GM21825 (cell line): ENCODE measurements around the gene DNASE2.

Experiments used
- ATAC-seq: cut with Tn5 transposase; IDR thresholded peaks from one replicate; pipeline ENCODE4 v1.9.1; 2021; ENCODE audit warnings: mild to moderate bottlenecking, moderate library complexity; ENCODE audit not compliant: unreplicated experiment

DNASE2 gene

DNA sequence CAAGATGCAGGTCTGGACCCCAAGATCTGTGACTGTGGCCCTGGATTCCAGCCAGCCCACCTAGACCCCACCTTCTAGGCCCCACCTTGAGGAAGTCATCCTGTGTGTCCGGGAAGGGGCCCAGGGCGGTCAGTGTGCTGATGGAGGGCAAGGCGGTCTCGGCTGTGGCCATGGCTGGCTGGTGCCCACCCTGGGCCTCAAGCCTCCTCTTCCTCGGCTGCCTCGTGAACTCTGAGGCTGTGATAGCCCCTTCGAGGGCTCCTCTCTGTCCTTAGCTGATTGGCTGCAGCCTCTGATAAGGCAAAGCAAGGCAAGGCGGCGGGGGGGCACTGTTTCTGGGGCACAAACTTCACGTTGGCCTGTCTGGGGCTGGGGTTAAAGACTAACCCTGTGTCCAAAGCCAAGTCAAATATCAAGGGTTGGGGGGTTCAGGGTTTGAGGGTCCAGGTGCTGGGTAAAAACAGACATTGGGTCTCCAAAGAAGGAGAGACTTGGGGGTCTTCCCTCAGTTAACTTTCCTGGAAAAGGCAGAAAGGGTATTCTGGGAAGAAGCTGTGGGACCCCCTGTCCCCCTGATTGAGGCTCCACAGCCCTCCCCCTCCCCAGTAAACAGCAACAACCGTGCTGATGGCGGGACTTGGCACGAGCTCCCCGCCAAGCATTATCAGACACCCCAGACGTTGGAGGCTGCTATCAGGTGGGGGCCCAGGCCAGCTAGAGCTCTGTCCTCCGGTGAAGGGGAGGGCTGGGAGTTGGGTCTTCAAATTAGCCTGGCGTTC is 5.9 kb upstream of the DNASE2 start, which contains the start of gene KLF1:
TSS of gene KLF1 (minus strand) at position 233 of the 779 bp plus-strand sequence. CDS start at position 172, 61 bp downstream.
- ATAC-seq: no peak

DNA sequence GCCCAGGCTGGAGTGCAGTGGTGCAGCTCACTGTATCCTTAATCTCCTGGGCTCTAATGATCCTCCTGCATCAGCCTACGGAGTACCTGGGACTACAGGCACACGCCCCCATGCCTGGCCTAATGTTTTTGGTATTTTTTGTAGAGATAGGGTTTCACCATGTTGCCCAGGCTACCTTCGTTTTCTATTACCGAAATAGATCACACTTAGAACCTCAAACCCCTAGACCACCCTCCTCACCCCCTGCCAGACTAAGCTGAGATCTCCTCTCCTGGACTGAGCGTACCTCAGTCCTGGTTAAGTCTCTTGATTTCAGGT is 5.4 kb upstream of the DNASE2 start:
- ATAC-seq: no peak

- no peak for ATAC-seq
These were observed 4.8 kb upstream of the DNASE2 start for GRCh38 chr19:12885749-12886650.

DNA sequence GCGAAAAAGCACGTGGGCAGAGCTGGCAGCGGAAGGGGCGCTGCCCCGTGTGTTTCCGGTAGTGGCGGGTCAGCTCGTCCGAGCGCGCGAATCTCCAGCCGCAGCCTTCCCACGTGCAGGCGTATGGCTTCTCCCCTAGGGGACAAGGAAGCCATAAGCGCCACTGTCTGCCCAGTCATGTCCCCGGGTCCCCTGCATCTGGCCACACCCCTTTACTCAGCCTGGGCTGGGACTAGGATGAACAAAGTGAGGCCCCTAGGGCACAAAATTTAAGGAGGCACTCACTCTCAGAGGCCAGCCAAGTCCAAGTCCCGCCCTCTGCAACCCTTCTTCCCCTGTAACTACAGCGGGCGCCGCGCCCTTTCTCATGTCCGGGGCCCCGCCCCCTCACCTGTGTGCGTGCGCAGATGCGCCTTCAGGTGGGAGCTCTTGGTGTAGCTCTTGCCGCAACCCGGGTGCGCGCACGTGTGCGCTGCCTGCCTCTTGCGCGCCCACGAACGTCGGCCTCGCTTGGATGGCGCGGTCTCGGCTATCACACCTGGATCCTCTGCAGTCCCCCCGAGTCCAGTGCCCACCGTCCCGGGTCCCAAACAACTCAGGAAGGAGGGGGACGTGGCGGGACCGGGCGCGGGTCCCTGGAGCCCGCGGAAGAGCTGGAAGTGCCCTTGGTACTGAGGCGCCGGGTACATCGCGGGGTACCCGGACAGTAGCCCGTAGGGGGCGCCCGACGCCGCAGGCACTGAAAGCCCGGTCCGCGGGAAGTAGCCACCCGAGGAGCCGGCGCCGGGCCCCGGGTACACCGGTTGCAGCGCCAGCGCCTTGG is 3.9 kb upstream of the DNASE2 start:
- no peak for ATAC-seq

GRCh38 chr19:12884627-12884925 is 3.3 kb upstream of the DNASE2 start:
- no peak for ATAC-seq

DNA sequence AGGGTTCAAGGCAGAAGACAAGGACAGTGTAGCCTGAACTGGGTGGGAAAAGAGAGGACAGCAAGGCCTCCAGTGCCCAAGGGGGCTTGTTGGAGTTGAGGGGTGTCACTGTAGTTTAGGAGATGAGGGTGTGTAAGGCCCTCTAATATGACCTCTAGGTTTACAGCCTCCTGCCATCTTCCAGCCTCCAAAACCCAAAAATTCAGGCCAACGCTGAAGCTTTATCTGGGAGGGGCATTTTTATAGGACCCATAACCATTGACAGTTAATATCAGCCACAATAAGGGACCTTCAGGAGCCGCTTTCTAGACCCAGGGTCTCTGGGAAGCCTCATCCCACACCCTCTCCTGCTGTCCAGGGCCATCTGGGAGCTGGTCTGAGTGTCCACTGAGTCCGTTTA is 3.0 kb upstream of the DNASE2 start:
- ATAC-seq: no peak

- ATAC-seq: no peak
These were observed 1.3 kb upstream of the DNASE2 start for GRCh38 chr19:12882589-12882988.

DNA sequence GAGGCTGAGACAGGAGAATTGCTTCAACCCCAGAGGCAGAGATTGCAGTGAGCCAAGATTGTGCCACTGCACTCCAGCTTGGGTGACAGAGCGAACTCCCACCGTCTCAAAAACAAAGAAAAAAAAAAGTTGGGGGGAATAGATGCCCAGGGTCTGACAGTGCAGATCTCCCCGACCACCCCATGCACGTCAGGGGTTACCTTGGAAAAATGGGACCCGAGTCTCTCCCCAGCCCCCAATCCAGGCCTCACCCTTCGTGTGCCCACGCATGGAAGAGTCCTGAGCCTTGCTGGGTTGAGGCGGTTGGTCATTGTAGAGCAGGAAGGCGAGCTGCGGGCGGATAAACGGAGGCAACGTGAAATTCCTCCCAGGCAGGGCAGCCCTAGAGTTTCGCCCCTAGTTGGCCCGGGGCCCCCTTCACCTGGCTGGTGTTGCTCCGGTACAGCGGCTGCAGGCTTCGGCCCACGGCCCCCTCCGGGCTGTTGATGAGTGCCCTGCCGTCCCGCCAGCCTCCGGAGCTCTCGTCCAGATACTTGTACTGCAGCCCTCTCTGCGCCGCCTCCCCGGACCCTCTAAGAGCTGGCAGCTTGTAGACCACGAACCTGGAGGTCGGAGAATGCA is 588 bp downstream of the DNASE2 start:
- ATAC-seq: no peak

- no peak for ATAC-seq
These were observed 6.2 kb downstream of the DNASE2 start for GRCh38 chr19:12875086-12875485.

DNA sequence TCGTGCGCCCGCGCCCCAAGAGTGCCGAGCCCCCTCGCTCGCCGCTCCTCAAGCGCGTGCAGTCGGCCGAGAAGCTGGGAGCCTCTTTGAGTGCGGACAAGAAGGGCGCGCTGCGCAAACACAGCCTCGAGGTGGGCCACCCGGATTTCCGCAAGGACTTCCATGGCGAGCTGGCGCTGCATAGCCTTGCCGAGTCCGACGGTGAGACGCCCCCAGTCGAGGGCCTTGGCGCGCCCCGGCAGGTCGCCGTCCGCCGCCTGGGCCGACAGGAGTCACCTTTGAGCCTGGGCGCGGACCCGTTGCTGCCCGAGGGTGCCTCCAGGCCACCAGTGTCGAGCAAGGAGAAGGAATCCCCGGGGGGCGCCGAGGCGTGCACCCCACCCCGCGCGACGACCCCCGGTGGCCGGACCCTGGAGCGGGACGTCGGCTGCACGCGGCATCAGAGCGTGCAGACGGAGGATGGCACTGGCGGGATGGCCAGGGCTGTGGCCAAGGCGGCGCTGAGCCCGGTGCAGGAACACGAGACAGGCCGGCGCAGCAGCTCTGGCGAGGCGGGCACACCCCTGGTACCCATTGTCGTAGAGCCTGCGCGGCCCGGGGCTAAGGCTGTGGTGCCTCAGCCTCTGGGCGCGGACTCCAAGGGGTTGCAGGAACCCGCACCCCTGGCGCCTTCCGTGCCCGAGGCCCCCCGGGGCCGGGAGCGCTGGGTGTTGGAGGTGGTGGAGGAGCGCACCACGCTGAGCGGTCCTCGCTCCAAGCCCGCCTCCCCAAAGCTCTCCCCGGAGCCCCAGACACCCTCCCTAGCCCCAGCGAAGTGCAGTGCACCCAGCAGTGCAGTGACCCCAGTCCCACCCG is 7.1 kb downstream of the DNASE2 start:
- ATAC-seq: no peak

GRCh38 chr19:12872941-12873890 is 8.0 kb downstream of the DNASE2 start:
- ATAC-seq: no peak

DNA sequence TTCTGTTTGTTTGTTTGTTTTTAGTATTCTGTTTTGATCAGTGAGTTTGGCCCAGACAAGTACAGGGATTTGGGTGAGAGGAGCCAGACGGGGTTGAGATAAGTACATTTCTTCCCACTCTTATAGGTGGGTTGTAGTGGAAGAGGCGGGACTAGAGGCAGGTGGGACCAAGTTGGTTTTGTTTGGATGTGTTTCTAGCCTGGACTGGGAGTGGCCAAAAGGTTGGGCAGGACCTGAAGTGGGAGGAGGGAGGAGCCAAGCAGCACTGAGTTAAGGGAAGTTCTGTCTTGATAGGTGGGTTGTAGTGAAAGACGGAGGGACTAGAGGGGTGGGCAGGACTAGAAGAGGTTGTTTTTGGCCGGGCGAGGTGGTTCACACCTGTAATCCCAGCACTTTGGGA is 9.0 kb downstream of the DNASE2 start:
- no peak for ATAC-seq

- ATAC-seq: no peak
These were observed 9.6 kb downstream of the DNASE2 start for GRCh38 chr19:12871681-12872080.

- no peak for ATAC-seq
These were observed 12.6 kb downstream of the DNASE2 start for GRCh38 chr19:12868540-12869112.

GRCh38 chr19:12867120-12868099 is 13.8 kb downstream of the DNASE2 start:
- peak; percentile 62 for ATAC-seq

GRCh38 chr19:12866416-12867119 is 14.7 kb downstream of the DNASE2 start:
- ATAC-seq: no peak
